PC-3 (cell line): ENCODE data around the gene TRIM37.

Source experiments
- CTCF ChIP-seq: fragments of 300-600 bp; sonication (generic); conservative IDR thresholded peaks from 2 replicates; pipeline ENCODE4 v1.5.1; 2017; ENCODE audit warnings: antibody characterized with exemption, low read depth, mild to moderate bottlenecking, low read length
- EZH2 ChIP-seq: fragments of 300-600 bp; sonication (generic); IDR thresholded peaks from one replicate; pipeline ENCODE4 v1.6.1; 2017; ENCODE audit warnings: antibody characterized with exemption, mild to moderate bottlenecking, low read length; ENCODE audit not compliant: unreplicated experiment
- EZH2phosphoT487 ChIP-seq: fragments of 300-600 bp; sonication (generic); IDR thresholded peaks from 2 replicates; pipeline ENCODE4 v1.6.1; 2018; ENCODE audit warnings: mild to moderate bottlenecking, antibody characterized with exemption, low read length, borderline replicate concordance

DNA sequence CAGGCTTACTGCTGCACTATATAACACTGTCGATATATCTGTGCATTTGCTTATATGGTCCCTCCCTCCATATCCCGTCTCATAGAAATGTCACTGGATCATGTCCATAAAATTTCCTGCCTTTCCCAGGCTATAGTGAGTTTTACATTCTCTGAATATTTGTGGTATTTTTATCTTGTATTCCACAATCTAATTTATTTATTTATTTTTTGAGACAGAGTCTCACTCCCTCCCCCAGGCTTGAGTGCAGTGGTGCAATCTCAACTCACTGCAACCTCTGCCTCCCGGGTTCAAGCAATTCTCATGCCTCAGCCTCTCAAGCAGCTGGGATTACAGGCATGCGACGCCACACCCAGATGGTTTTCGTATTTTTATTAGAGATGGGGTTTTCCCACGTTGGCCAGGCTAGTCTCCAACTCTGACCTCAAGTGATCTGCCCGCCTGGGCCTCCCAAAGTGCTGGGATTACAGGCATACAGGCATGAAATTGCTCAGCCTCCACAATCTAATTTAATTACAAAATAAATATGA lies 12.9 kb downstream of the TRIM37 start:
- no peak for TF ChIP-seq CTCF
- no peak for TF ChIP-seq EZH2
- TF ChIP-seq EZH2phosphoT487 = no peak
